WTC11 (cell line): Measurements from ENCODE around the gene ATPAF1. TPM values are rescaled to one million over a fixed set of nuclear protein-coding genes. Genes with fewer than 3 reads are reported as not detected.

Experiments
- ATAC-seq: fragments of 200-7000 bp; cut with Tn5 transposase; 2 replicates; pipeline ENCODE4 v1.10.0; 2021; ENCODE audit warnings: mild to moderate bottlenecking, moderate library complexity
- CTCF ChIA-PET: fragments of 300-600 bp; sonication (Branson Sonifier 250); formaldehyde crosslinking; loops from one replicate; lab custom pipeline; 2021; ENCODE audit warnings: antibody characterized with exemption; lab: Charles Lee
- POLR2A ChIA-PET: fragments of 350-600 bp; sonication (Branson Sonifier 250); formaldehyde crosslinking; loops from one replicate; lab custom pipeline; 2021; ENCODE audit warnings: antibody characterized with exemption; lab: Charles Lee
- DNase-seq: peaks from one replicate; pipeline ENCODE4 v3.0.0; 2021; ENCODE audit warnings: low spot score
- H3K27ac Mint-ChIP-seq: 2 replicates; pipeline ENCODE4 v1.8.0; 2021; ENCODE audit warnings: mixed read lengths
- H3K27me3 Mint-ChIP-seq: 2 replicates; pipeline ENCODE4 v1.8.0; 2021; ENCODE audit warnings: low read depth, mild to moderate bottlenecking, moderate library complexity, mixed read lengths
- H3K36me3 Mint-ChIP-seq: 2 replicates; pipeline ENCODE4 v1.8.0; 2021; ENCODE audit warnings: mixed read lengths
- H3K4me1 Mint-ChIP-seq: 2 replicates; pipeline ENCODE4 v1.8.0; 2022; ENCODE audit warnings: mixed read lengths
- H3K4me3 Mint-ChIP-seq: 2 replicates; pipeline ENCODE4 v1.8.0; 2021; ENCODE audit warnings: mild to moderate bottlenecking, moderate library complexity, mixed read lengths
- H3K9me3 Mint-ChIP-seq: 2 replicates; pipeline ENCODE4 v1.8.0; 2021; ENCODE audit warnings: mixed read lengths
- ATF2 ChIP-seq: sonication (generic); formaldehyde crosslinking; IDR thresholded peaks from 2 replicates; pipeline ENCODE4 v1.8.1; 2022; ENCODE audit warnings: low read depth, missing genetic modification reagents, borderline replicate concordance
- CBFB ChIP-seq: sonication (generic); formaldehyde crosslinking; IDR thresholded peaks from 2 replicates; pipeline ENCODE4 v1.8.1; 2022; ENCODE audit warnings: mild to moderate bottlenecking, low read depth, missing genetic modification reagents
- CREB1 ChIP-seq: sonication (generic); formaldehyde crosslinking; IDR thresholded peaks from 2 replicates; pipeline ENCODE4 v1.8.0; 2023; ENCODE audit warnings: mild to moderate bottlenecking, missing genetic modification reagents
- HMGA2 ChIP-seq: fragments of 250-450 bp; sonication (Bioruptor Pico); IDR thresholded peaks from 2 replicates; pipeline ENCODE4 v1.4.0; 2021; ENCODE audit warnings: mild to moderate bottlenecking, moderate library complexity
- MYBL2 ChIP-seq: sonication (generic); formaldehyde crosslinking; IDR thresholded peaks from 2 replicates; pipeline ENCODE4 v1.8.1; 2023; ENCODE audit warnings: mild to moderate bottlenecking, moderate library complexity, missing genetic modification reagents
- NR1H2 ChIP-seq: sonication (generic); formaldehyde crosslinking; IDR thresholded peaks from 2 replicates; pipeline ENCODE4 v1.9.0; 2021; ENCODE audit warnings: mild to moderate bottlenecking, moderate library complexity, missing genetic modification reagents
- NR2C2 ChIP-seq: sonication (generic); formaldehyde crosslinking; IDR thresholded peaks from 2 replicates; pipeline ENCODE4 v1.8.0; 2022; ENCODE audit warnings: mild to moderate bottlenecking, missing genetic modification reagents
- RORB ChIP-seq: fragments of 250-450 bp; sonication (Bioruptor Pico); IDR thresholded peaks from 2 replicates; pipeline ENCODE4 v1.9.0; 2021; ENCODE audit warnings: mild to moderate bottlenecking
- SOX15 ChIP-seq: fragments of 250-450 bp; sonication (Bioruptor Pico); IDR thresholded peaks from 2 replicates; pipeline ENCODE4 v1.9.0; 2021; ENCODE audit warnings: mild to moderate bottlenecking
- TEAD4 ChIP-seq: sonication (generic); formaldehyde crosslinking; IDR thresholded peaks from 2 replicates; pipeline ENCODE4 v1.8.0; 2022; ENCODE audit warnings: mild to moderate bottlenecking, missing genetic modification reagents
- ZBTB21 ChIP-seq: sonication (generic); formaldehyde crosslinking; IDR thresholded peaks from 2 replicates; pipeline ENCODE4 v1.8.1; 2023; ENCODE audit warnings: mild to moderate bottlenecking, missing genetic modification reagents, borderline replicate concordance
- ZNF138 ChIP-seq: sonication (generic); formaldehyde crosslinking; conservative IDR thresholded peaks from 2 replicates; pipeline ENCODE4 v1.8.1; 2022; ENCODE audit warnings: mild to moderate bottlenecking, moderate library complexity, missing genetic modification reagents
- ZNF232 ChIP-seq: sonication (generic); formaldehyde crosslinking; IDR thresholded peaks from 2 replicates; pipeline ENCODE4 v1.8.0; 2022; ENCODE audit warnings: mild to moderate bottlenecking, missing genetic modification reagents
- ZNF396 ChIP-seq: fragments of 250-450 bp; sonication (Bioruptor Pico); IDR thresholded peaks from 2 replicates; pipeline ENCODE4 v1.8.0; 2021; ENCODE audit warnings: mild to moderate bottlenecking, moderate library complexity, borderline replicate concordance
- ZNF671 ChIP-seq: fragments of 250-450 bp; sonication (Bioruptor Pico); IDR thresholded peaks from 2 replicates; pipeline ENCODE4 v1.8.0; 2021; ENCODE audit warnings: mild to moderate bottlenecking
- total RNA-seq: library from RNA; stranded (reverse); gene quantifications from 3 replicates; pipeline ENCODE4 v1.2.3, GENCODE V29; 2021
- TF ChIP-seq, protein P1 (sequence below): sonication (generic); formaldehyde crosslinking; IDR thresholded peaks from 2 replicates; pipeline ENCODE4 v1.8.1; 2023; ENCODE audit warnings: mild to moderate bottlenecking, missing genetic modification reagents, borderline replicate concordance
- TF ChIP-seq, protein P2 (sequence below): sonication (generic); formaldehyde crosslinking; IDR thresholded peaks from 2 replicates; pipeline ENCODE4 v1.8.0; 2022; ENCODE audit warnings: missing genetic modification reagents
- TF ChIP-seq, protein P3 (sequence below): fragments of 200-600 bp; IDR thresholded peaks from 2 replicates; pipeline ENCODE4 v1.8.0; 2022; ENCODE audit warnings: antibody characterized with exemption
- TF ChIP-seq, protein P4 (sequence below): sonication (generic); formaldehyde crosslinking; IDR thresholded peaks from 2 replicates; pipeline ENCODE4 v1.8.0; 2022; ENCODE audit warnings: mild to moderate bottlenecking, missing genetic modification reagents
- TF ChIP-seq, protein P5 (sequence below): sonication (generic); formaldehyde crosslinking; IDR thresholded peaks from 2 replicates; pipeline ENCODE4 v1.8.1; 2023; ENCODE audit warnings: mild to moderate bottlenecking, missing genetic modification reagents, moderate library complexity
- TF ChIP-seq, protein P6 (sequence below): fragments of 250-450 bp; sonication (Bioruptor Pico); IDR thresholded peaks from 2 replicates; pipeline ENCODE4 v1.9.0; 2021; ENCODE audit warnings: mild to moderate bottlenecking

Gene ATPAF1
- total RNA-seq, 1 experiment from 2014 or later: 35.7 TPM

GRCh38 chr1:46589529-46589928 lies 78.6 kb downstream of the ATPAF1 start (continued):
- TF ChIP-seq, protein P1, sequence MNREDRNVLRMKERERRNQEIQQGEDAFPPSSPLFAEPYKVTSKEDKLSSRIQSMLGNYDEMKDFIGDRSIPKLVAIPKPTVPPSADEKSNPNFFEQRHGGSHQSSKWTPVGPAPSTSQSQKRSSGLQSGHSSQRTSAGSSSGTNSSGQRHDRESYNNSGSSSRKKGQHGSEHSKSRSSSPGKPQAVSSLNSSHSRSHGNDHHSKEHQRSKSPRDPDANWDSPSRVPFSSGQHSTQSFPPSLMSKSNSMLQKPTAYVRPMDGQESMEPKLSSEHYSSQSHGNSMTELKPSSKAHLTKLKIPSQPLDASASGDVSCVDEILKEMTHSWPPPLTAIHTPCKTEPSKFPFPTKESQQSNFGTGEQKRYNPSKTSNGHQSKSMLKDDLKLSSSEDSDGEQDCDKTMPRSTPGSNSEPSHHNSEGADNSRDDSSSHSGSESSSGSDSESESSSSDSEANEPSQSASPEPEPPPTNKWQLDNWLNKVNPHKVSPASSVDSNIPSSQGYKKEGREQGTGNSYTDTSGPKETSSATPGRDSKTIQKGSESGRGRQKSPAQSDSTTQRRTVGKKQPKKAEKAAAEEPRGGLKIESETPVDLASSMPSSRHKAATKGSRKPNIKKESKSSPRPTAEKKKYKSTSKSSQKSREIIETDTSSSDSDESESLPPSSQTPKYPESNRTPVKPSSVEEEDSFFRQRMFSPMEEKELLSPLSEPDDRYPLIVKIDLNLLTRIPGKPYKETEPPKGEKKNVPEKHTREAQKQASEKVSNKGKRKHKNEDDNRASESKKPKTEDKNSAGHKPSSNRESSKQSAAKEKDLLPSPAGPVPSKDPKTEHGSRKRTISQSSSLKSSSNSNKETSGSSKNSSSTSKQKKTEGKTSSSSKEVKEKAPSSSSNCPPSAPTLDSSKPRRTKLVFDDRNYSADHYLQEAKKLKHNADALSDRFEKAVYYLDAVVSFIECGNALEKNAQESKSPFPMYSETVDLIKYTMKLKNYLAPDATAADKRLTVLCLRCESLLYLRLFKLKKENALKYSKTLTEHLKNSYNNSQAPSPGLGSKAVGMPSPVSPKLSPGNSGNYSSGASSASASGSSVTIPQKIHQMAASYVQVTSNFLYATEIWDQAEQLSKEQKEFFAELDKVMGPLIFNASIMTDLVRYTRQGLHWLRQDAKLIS (CRISPR knock-in tag): no peak
- no peak for TF ChIP-seq NR1H2 (CRISPR knock-in tag)
- TF ChIP-seq, protein P2, sequence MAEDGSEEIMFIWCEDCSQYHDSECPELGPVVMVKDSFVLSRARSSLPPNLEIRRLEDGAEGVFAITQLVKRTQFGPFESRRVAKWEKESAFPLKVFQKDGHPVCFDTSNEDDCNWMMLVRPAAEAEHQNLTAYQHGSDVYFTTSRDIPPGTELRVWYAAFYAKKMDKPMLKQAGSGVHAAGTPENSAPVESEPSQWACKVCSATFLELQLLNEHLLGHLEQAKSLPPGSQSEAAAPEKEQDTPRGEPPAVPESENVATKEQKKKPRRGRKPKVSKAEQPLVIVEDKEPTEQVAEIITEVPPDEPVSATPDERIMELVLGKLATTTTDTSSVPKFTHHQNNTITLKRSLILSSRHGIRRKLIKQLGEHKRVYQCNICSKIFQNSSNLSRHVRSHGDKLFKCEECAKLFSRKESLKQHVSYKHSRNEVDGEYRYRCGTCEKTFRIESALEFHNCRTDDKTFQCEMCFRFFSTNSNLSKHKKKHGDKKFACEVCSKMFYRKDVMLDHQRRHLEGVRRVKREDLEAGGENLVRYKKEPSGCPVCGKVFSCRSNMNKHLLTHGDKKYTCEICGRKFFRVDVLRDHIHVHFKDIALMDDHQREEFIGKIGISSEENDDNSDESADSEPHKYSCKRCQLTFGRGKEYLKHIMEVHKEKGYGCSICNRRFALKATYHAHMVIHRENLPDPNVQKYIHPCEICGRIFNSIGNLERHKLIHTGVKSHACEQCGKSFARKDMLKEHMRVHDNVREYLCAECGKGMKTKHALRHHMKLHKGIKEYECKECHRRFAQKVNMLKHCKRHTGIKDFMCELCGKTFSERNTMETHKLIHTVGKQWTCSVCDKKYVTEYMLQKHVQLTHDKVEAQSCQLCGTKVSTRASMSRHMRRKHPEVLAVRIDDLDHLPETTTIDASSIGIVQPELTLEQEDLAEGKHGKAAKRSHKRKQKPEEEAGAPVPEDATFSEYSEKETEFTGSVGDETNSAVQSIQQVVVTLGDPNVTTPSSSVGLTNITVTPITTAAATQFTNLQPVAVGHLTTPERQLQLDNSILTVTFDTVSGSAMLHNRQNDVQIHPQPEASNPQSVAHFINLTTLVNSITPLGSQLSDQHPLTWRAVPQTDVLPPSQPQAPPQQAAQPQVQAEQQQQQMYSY: no peak

DNA sequence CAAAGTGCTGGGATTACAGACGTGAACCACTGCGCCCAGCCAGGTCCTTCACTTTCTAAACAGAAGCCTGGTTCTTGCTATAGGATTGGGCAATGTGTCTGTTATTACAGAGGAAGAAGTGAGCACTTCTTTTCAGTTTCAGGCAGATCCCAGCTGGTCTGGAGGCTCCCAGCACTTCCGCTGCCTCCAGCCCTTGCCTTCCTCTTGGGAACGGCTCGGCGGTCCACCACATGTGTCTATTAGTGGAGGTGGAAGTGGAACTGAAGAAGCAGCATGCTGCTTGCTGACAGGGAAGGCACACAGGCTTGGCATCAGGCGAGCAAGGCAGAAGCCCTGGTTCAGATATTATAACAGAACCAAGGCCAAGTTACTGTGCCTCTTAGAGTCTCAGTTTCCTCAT lies 81.1 kb downstream of the ATPAF1 start:
- TF ChIP-seq ZNF396 (CRISPR knock-in tag) (no peak), HMGA2 (no peak), NR2C2 (CRISPR knock-in tag) (no peak), ATF2 (CRISPR knock-in tag) (no peak), CBFB (CRISPR knock-in tag) (no peak), ZNF671 (CRISPR knock-in tag) (no peak), ZBTB21 (no peak), ZNF138 (CRISPR knock-in tag) (no peak), MYBL2 (CRISPR knock-in tag) (no peak), TEAD4 (CRISPR knock-in tag) (no peak), CREB1 (no peak), RORB (no peak), SOX15 (no peak), ZNF232 (no peak)
- TF ChIP-seq, protein P3, sequence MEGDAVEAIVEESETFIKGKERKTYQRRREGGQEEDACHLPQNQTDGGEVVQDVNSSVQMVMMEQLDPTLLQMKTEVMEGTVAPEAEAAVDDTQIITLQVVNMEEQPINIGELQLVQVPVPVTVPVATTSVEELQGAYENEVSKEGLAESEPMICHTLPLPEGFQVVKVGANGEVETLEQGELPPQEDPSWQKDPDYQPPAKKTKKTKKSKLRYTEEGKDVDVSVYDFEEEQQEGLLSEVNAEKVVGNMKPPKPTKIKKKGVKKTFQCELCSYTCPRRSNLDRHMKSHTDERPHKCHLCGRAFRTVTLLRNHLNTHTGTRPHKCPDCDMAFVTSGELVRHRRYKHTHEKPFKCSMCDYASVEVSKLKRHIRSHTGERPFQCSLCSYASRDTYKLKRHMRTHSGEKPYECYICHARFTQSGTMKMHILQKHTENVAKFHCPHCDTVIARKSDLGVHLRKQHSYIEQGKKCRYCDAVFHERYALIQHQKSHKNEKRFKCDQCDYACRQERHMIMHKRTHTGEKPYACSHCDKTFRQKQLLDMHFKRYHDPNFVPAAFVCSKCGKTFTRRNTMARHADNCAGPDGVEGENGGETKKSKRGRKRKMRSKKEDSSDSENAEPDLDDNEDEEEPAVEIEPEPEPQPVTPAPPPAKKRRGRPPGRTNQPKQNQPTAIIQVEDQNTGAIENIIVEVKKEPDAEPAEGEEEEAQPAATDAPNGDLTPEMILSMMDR: no peak
- TF ChIP-seq, protein P4, sequence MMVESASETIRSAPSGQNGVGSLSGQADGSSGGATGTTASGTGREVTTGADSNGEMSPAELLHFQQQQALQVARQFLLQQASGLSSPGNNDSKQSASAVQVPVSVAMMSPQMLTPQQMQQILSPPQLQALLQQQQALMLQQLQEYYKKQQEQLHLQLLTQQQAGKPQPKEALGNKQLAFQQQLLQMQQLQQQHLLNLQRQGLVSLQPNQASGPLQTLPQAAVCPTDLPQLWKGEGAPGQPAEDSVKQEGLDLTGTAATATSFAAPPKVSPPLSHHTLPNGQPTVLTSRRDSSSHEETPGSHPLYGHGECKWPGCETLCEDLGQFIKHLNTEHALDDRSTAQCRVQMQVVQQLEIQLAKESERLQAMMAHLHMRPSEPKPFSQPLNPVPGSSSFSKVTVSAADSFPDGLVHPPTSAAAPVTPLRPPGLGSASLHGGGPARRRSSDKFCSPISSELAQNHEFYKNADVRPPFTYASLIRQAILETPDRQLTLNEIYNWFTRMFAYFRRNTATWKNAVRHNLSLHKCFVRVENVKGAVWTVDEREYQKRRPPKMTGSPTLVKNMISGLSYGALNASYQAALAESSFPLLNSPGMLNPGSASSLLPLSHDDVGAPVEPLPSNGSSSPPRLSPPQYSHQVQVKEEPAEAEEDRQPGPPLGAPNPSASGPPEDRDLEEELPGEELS (CRISPR knock-in tag): no peak
- TF ChIP-seq, protein P5, sequence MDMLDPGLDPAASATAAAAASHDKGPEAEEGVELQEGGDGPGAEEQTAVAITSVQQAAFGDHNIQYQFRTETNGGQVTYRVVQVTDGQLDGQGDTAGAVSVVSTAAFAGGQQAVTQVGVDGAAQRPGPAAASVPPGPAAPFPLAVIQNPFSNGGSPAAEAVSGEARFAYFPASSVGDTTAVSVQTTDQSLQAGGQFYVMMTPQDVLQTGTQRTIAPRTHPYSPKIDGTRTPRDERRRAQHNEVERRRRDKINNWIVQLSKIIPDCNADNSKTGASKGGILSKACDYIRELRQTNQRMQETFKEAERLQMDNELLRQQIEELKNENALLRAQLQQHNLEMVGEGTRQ (CRISPR knock-in tag): no peak
- TF ChIP-seq, protein P6, sequence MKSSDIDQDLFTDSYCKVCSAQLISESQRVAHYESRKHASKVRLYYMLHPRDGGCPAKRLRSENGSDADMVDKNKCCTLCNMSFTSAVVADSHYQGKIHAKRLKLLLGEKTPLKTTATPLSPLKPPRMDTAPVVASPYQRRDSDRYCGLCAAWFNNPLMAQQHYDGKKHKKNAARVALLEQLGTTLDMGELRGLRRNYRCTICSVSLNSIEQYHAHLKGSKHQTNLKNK: no peak
- CTCF ChIA-PET: no interaction called here
- no peak overlapping the region for H3K27ac Mint-ChIP-seq
- H3K4me1 Mint-ChIP-seq: no peaks in the 10 kb centered on the region
- no peaks in the 10 kb centered on the region for H3K27me3 Mint-ChIP-seq
- POLR2A ChIA-PET: no interaction called here
- ATAC-seq: no peak
- peaks cover 14% of the 10 kb centered on the region; the same call in 1 of the 2 replicates for H3K36me3 Mint-ChIP-seq
- H3K4me3 Mint-ChIP-seq: no peak overlapping the region
- H3K9me3 Mint-ChIP-seq: no peaks in the 10 kb centered on the region
- DNase-seq: no peak
